ENCODE data around the gene TMEM134. TPM values are rescaled to one million over a fixed set of nuclear protein-coding genes. Genes with fewer than 3 reads are reported as not detected.

The TMEM134 gene
- polyA plus RNA-seq = 37.1 and 46.2 TPM in 2 replicates

GRCh38 chr11:67468759-67469507 is at the start of gene TMEM134:
TMEM134 (minus strand) TSS chr11:67469251; CDS start chr11:67469192, 59 bp downstream.

GRCh38 chr11:67507864-67508485 is 38.9 kb upstream of the TMEM134 start, which contains the start of gene CDK2AP2:
CDK2AP2 (minus strand) TSS chr11:67508162; CDS start chr11:67508082, 80 bp downstream.

GRCh38 chr11:67504950-67505581 is 36.0 kb upstream of the TMEM134 start, which contains the start of gene PITPNM1:
PITPNM1 (minus strand) TSS chr11:67505363; CDS start chr11:67504180, 1,183 bp downstream.

GRCh38 chr11:67482827-67483798 is 14.1 kb upstream of the TMEM134 start, which contains the start of gene AIP:
AIP (plus strand) TSS chr11:67483026; CDS start chr11:67483159, 133 bp downstream.

GRCh38 chr11:67455054-67455453 is 14.0 kb downstream of the TMEM134 start, which contains the start of gene CABP4:
CABP4 (plus strand) TSS chr11:67455354; CDS start chr11:67455424, 70 bp downstream.

GRCh38 chr11:67452141-67452952 is 16.7 kb downstream of the TMEM134 start, which contains the start of gene GPR152:
GPR152 (minus strand) TSS chr11:67452729; CDS start chr11:67452724, 5 bp downstream.

GRCh38 chr11:67437082-67437808 is 31.8 kb downstream of the TMEM134 start, which contains the start of gene PTPRCAP:
PTPRCAP (minus strand) TSS chr11:67437682; CDS start chr11:67437619, 63 bp downstream.

GRCh38 chr11:67428052-67429001 is 40.7 kb downstream of the TMEM134 start, which contains the start of gene RPS6KB2:
RPS6KB2 (plus strand) TSS chr11:67428494; CDS start chr11:67428546, 52 bp downstream.

GRCh38 chr11:67415501-67416304 is 53.3 kb downstream of the TMEM134 start, which contains the start of gene CARNS1:
CARNS1 (plus strand) TSS chr11:67415678; CDS start chr11:67416200, 522 bp downstream.

Other genes with a start within 250 kb of the TMEM134 start
- 1.1 and 1.2 TPM in 2 replicates for gene GRK2, start 202.8 kb downstream of the TMEM134 start, polyA plus RNA-seq
- gene ANKRD13D, start 179.9 kb downstream of the TMEM134 start, polyA plus RNA-seq = 0.63 and 4.3 TPM in 2 replicates
- 3.2 TPM in 1 of 2 replicates, not detected in the other for gene SSH3, start 165.7 kb downstream of the TMEM134 start, polyA plus RNA-seq
- 4.0 TPM in 1 of 2 replicates, not detected in the other for gene POLD4, start 115.7 kb downstream of the TMEM134 start, polyA plus RNA-seq
- not detected in 2 replicates for gene CLCF1, start 95.7 kb downstream of the TMEM134 start, polyA plus RNA-seq
- 0.35 and 2.5 TPM in 2 replicates for gene RAD9A, start 77.3 kb downstream of the TMEM134 start, polyA plus RNA-seq
- gene PPP1CA, start 67.4 kb downstream of the TMEM134 start, polyA plus RNA-seq = 14.0 and 30.5 TPM in 2 replicates
- gene TBC1D10C, start 65.2 kb downstream of the TMEM134 start, polyA plus RNA-seq = not detected in 2 replicates
- 0.39 and 0.41 TPM in 2 replicates for gene CARNS1, start 53.6 kb downstream of the TMEM134 start, polyA plus RNA-seq
- 0.66 TPM in 1 of 2 replicates, not detected in the other for gene RPS6KB2, start 40.8 kb downstream of the TMEM134 start, polyA plus RNA-seq
- gene PTPRCAP, start 31.6 kb downstream of the TMEM134 start, polyA plus RNA-seq = 1.0 TPM in 1 of 2 replicates, not detected in the other
- 1.5 and 4.7 TPM in 2 replicates for gene CORO1B, start 25.8 kb downstream of the TMEM134 start, polyA plus RNA-seq
- not detected in 2 replicates for gene GPR152, start 16.5 kb downstream of the TMEM134 start, polyA plus RNA-seq
- 0.08 and 0.52 TPM in 2 replicates for gene CABP4, start 13.9 kb downstream of the TMEM134 start, polyA plus RNA-seq
- 33.2 and 34.2 TPM in 2 replicates for gene AIP, start 13.8 kb upstream of the TMEM134 start, polyA plus RNA-seq
- gene PITPNM1, start 36.1 kb upstream of the TMEM134 start, polyA plus RNA-seq = 0.10 and 0.95 TPM in 2 replicates
- gene CDK2AP2, start 38.9 kb upstream of the TMEM134 start, polyA plus RNA-seq = 30.5 and 34.5 TPM in 2 replicates
- gene CABP2, start 54.2 kb upstream of the TMEM134 start, polyA plus RNA-seq = not detected in 2 replicates
- 101 and 134 TPM in 2 replicates for gene GSTP1, start 114.6 kb upstream of the TMEM134 start, polyA plus RNA-seq
- gene NDUFV1, start 137.7 kb upstream of the TMEM134 start, polyA plus RNA-seq = 104 and 130 TPM in 2 replicates
- 0.46 and 0.71 TPM in 2 replicates for gene NUDT8, start 160.7 kb upstream of the TMEM134 start, polyA plus RNA-seq
- gene TBX10, start 170.5 kb upstream of the TMEM134 start, polyA plus RNA-seq = not detected in 2 replicates
- not detected in 2 replicates for gene ACY3, start 181.5 kb upstream of the TMEM134 start, polyA plus RNA-seq
- gene ALDH3B2, start 205.4 kb upstream of the TMEM134 start, polyA plus RNA-seq = not detected in 2 replicates

Measured in Purkinje cell (primary cell).